SKM-1 treated with dmso at 0.1 percent for 144 hours (cell line): ENCODE measurements around the gene MAGEF1.
A peak's percentile ranks its signal among the peaks of the same experiment; 100 is the strongest.

Experiments used
- DNase-seq: peaks from one replicate; lab custom pipeline; 2025; ENCODE audit not compliant: unreplicated experiment; lab: John Stamatoyannopoulos, UW

The MAGEF1 gene

DNA sequence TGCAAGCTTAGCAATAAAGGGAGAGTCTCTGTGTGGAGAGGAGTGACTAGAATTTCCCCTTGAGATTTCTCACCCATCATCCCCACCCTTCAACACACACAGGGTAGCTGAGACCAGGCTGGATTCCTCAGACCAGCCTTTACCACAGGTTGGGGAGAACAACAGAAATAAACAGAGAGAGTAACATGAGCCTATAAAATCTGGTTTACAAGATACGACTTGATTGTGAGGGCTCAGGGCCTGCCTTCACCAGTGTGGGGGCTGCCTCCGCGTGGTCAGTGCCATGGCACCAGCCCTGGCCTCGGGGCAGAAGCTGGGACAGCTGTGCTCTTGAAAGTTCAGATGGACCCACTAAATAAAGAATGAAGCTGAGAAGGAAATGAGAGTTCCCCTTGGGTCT lies 14.6 kb upstream of the MAGEF1 start:
- no peak for DNase-seq

GRCh38 chr3:184725176-184725719 lies 13.4 kb upstream of the MAGEF1 start:
- no peak for DNase-seq

GRCh38 chr3:184724699-184725098 lies 12.8 kb upstream of the MAGEF1 start:
- no peak for DNase-seq

DNA sequence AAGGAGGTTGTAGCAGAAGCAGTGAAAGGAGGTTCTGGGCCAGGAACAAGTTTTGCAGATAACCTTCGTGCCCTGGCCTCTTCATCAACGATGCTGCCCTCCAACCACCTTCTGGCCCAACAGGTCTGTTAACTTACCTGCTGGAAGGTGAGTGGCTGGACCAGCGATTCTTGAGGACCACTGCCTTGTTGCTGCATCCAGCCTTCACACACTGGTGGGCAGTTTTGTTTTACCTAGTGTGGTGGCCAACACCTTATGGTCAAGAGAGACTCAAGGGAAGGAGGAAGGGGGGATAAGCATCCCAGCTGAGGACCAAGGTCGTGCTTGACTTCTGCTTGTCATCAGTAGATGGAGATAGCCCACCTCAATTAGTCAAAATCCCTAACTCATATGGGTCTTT lies 7.8 kb upstream of the MAGEF1 start:
- DNase-seq: no peak

- no peak for DNase-seq
Measured at GRCh38 chr3:184718431-184718830, 6.6 kb upstream of the MAGEF1 start.

DNA sequence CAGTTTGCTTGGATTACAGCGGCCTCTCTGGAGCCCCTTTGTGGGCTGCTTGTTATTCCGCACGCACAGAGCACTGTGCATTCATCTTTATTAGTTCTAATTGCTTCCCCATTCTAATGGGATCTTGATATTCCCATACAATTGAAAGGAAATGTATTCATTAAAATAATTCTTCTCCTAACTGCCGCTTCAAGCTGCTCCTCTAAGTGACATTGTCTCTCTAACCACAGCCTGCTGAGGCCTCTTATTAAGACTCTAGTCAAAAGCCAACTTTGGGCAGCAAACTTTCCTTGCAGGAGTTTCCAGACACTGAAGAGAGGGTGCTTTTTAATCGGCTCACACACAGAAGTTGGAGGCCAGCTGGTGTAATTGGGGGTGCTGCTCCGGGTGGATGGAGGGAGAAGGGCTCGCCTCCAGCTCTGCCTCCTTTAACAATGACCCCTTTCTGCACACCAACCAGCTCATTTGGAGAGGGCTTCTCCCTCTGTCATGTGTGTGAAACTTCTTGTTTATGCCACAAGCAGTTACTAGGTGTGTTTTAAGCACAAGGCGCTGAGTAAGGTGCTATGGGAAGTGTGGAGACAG lies 5.6 kb upstream of the MAGEF1 start:
- no peak for DNase-seq

- DNase-seq: no peak
Measured at GRCh38 chr3:184716622-184717398, 4.9 kb upstream of the MAGEF1 start.

DNA sequence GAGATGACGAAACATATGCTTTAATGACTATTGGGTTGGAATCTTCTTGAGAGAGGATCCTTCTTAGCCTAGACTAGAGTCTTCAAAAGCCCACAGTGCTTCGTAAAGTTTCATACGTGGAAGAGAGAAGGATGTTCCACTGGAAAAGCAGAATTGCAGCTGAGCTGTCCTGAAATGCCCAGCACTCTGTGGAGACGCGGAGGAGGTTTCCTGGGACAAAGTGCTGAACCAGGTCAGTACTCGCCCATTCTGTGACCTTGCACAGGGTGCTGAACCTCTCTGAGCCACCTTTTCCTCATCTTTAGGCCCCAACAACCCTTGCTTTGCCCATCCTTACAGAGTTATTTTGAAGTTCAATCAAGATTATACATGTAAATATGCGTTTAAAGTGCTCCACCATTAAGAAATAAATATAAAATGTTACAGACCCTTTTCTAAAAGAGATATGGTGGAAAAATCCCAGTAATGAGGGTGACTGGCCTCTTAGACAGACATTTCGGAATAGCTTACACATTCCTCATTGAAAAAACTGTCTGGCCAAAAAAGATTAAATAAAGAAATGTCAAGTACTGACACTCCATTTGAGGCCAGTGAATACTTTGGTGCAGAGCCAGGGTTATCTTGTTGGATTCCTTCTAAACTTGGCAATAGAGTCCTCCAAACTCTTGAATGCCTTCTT lies 4.2 kb upstream of the MAGEF1 start:
- no peak for DNase-seq

GRCh38 chr3:184713521-184713920 lies 1.7 kb upstream of the MAGEF1 start:
- DNase-seq: no peak

DNA sequence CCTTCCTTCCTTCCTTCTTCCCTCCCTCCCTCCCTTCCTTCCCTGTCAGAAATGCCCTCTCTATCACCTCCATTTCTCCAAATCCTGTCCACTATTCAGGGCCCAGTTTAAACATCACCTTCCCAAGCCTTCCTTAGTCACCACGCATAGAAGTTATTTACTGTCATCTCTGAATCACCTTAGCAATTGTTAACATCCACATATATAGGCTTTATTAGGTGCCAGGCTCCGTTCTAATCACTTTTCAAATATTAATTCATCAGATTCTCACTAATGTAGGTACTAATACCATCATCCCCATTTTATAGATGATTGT lies 1.1 kb upstream of the MAGEF1 start:
- no peak for DNase-seq

GRCh38 chr3:184712248-184713039 lies 580 bp upstream of the MAGEF1 start:
- DNase-seq: peak; percentile 15

DNA sequence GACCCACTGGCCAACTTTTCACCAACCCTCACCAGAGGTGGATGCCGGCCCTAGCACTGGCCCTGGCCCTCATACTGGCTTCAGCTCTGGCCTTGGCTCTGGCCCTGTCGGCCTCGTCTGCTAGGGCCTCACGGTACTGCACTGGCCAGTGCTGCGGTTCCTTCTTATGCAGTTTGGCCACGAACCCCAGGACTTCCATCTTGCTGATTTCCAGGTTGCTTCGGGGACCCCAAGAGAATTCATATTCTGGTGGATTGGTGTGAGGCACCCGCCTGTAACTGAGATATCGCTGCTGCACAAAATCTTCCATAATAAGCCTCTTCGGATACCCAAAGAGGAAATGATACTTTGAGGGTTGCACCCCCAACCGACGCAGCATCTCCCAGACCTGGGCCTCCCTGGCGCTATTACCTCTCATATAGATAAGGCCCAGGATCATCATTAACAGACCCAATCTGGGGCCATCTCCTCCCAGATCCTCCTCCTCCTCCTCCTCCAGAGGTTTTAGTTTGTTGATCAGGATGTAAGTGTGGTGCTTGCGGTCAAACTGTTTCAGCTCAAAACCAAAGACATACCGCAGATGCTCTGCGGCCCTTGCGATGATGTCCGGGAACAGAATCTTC lies 883 bp downstream of the MAGEF1 start:
- peak; percentile 75 for DNase-seq

DNA sequence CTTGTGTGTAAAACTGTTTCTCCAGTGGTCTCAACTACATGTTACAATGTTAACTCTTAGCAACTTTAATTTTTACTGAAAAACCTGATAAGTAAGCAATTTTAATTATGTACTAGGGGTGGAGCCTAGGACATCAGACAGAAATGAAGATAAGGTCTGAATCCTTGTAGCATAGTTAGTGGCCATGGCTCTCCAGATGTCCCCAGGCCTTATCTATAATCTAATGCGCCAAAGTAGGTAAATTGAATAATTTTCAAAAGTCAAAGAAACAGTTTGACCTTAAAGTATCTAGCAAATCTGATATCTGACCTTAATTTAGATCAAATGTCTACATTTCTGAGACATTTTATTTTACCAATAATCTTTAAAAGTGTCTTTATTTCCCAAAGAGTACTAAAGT lies 8.2 kb downstream of the MAGEF1 start:
- DNase-seq: no peak

GRCh38 chr3:184700759-184701158 lies 11.1 kb downstream of the MAGEF1 start:
- no peak for DNase-seq

- DNase-seq: no peak
Measured at GRCh38 chr3:184697845-184698244, 14.0 kb downstream of the MAGEF1 start.

- no peak for DNase-seq
Measured at GRCh38 chr3:184696697-184697096, 15.2 kb downstream of the MAGEF1 start.

DNA sequence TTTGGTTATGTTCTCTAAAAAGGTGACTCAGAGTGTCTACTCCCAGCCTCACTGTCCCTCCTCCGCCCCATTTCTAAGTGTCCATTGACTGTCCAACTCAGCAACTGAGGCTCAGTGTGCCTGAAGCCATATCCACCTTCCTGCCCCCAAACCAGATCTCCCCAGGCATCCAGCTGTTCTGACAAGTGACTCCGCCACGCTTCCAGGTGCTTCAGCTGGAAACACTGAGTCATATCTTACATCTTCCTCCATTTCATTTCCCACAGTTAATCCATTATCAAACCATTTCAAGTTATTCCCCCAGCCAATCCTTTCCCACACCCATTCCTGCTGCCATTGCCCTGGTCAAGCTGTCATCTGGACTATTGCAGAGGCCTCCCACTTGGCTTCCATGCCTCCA lies 17.1 kb downstream of the MAGEF1 start:
- DNase-seq: no peak

- no peak for DNase-seq
Measured at GRCh38 chr3:184694133-184694665, 17.7 kb downstream of the MAGEF1 start.

DNA sequence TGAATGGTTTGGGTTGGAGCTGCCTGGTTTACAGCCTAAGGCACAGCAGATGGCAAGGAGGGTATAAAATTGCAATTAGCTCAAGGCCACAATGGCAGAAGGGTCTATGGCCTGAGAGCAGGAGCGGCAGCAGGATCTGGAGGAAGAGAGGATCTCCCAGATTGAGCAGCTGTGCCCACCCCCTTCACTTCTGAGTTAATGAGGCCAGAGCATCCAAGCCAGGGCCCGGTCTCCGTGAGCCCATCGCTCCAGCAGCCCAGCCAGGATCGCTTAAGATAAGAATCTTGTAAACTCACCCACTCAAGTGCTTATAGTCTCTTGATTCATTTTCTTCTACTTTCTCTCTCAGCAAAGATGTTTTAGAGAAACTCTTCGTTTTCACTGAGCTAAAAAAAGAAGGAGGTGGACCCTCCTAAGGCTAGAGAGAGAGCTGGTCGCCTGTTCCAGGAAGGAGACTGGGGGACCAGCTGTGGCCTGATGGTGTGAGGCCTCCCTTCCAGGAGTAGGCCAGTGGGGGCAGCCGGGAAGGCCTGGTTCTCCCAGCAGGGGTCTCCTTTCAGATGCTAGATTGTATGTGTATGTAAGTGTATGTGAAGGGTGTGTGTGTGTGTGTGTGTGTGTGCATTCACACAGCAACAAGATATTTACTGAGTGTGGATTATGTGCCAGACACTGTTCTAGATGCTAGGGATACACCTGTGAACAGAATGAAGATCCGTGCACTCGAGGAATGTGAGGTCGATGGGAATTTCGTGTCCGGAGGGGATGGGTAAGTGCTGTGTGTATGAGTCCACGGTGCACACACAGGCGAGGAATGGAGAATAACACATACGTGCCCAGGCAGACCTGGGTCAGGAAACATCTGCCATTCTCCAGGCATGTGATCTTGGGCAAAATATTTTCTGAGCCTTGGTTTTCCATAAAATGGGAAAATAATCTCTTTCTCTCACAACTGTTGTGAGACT lies 18.6 kb downstream of the MAGEF1 start:
- DNase-seq: no peak
